K562 (cell line): ENCODE results near the gene PTPN14. TPM values are rescaled to one million over a fixed set of nuclear protein-coding genes. Genes with fewer than 3 reads are reported as not detected.

Source experiments
- ATAC-seq: fragments of 200-7000 bp; cut with Tn5 transposase; 3 replicates; pipeline ENCODE4 v1.9.1; 2020; ENCODE audit warnings: moderate library complexity
- BruUV-seq: library from RNA; stranded (reverse); fragments of 400-500 nt; replicated peaks from 2 replicates; lab custom pipeline; 2021; lab: Mats Ljungman, UMichigan
- CTCF ChIA-PET: fragments of 300-600 bp; formaldehyde crosslinking; extraction: SDS; loops from one replicate; lab custom pipeline; 2021; ENCODE audit warnings: low intra/inter-chr PET ratio; lab: Yijun Ruan, JAX
- POLR2A ChIA-PET: fragments of 300-600, 350-650 bp; sonication (Branson Sonifier 250); formaldehyde crosslinking; extraction: SDS; loops from one replicate; lab custom pipeline; 2021; ENCODE audit warnings: antibody characterized with exemption, inconsistent platforms; lab: Yijun Ruan, JAX
- DNase-seq, 4 experiments: peaks; one replicate each; pipeline versions ENCODE4 v3.0.0 to v3.0.0-alpha.2; 2011 to 2018; ENCODE audit warnings: low spot score in 3 of 4, mixed read lengths in 3 of 4; ENCODE audit errors: extremely low read depth in 1 of 4
- FAIRE-seq: peaks from 2 replicates; lab custom pipeline; 2011; peaks lifted over from hg19 to GRCh38; lab: Jason Lieb, UNC
- H2AFZ ChIP-seq: 2 replicates; pipeline ENCODE4 v1.6.0; 2011; ENCODE audit warnings: low read depth, low read length, control low read depth, inconsistent platforms
- H3K27ac ChIP-seq: fragments of 200-600 bp; 3 replicates; pipeline ENCODE4 v1.8.0; 2011; ENCODE audit warnings: low read depth, mild to moderate bottlenecking, control low read depth, inconsistent platforms, low read length, moderate library complexity, mixed read lengths; ENCODE audit errors: extremely low read depth
- H3K27me3 ChIP-seq, 2 experiments: fragments of 300-600 bp in 1 of 2; 2 replicates in 1 of 2; 3 replicates in 1 of 2; pipeline versions ENCODE4 v1.6.0 to v1.8.0; 2011; ENCODE audit warnings: inconsistent platforms in 2 of 2, low read length in 2 of 2, mild to moderate bottlenecking in 1 of 2, mixed read lengths in 1 of 2, moderate library complexity in 1 of 2; ENCODE audit not compliant: control insufficient read depth in 2 of 2, insufficient read depth in 2 of 2
- H3K36me3 ChIP-seq: fragments of 300-600 bp; 3 replicates; pipeline ENCODE4 v1.8.0; 2011; ENCODE audit warnings: mild to moderate bottlenecking, low read length, inconsistent platforms; ENCODE audit not compliant: control insufficient read depth, insufficient read depth
- H3K4me1 ChIP-seq, 2 experiments: fragments of 200-600 bp in 1 of 2; replicated peaks in 1 of 2; 2 replicates in 1 of 2; 3 replicates in 1 of 2; pipeline versions ENCODE4 v1.5.1 to v1.8.0; 2011; ENCODE audit warnings: inconsistent platforms in 2 of 2, low read length in 2 of 2, mild to moderate bottlenecking in 1 of 2, mixed read lengths in 1 of 2, moderate library complexity in 1 of 2; ENCODE audit not compliant: control insufficient read depth in 2 of 2, insufficient read depth in 2 of 2
- H3K4me2 ChIP-seq: 2 replicates; pipeline ENCODE4 v1.6.1; 2011; ENCODE audit warnings: low read length, control low read depth, inconsistent platforms, mixed read lengths; ENCODE audit not compliant: insufficient read depth
- H3K4me3 ChIP-seq: fragments of 200-600 bp; sonication (generic), shearing (Covaris generic); 2 replicates; pipeline ENCODE4 v1.5.1; 2016; ENCODE audit warnings: control low read depth, inconsistent platforms
- H3K79me2 ChIP-seq: fragments of 200-600 bp; 3 replicates; pipeline ENCODE4 v1.8.0; 2011; ENCODE audit warnings: low read length, inconsistent platforms; ENCODE audit not compliant: control insufficient read depth, insufficient read depth
- H3K9ac ChIP-seq, 2 experiments: 2 replicates each; pipeline versions ENCODE4 v1.6.0 to v1.6.1; 2011; ENCODE audit warnings: low read depth in 2 of 2, low read length in 2 of 2, control low read depth in 1 of 2, inconsistent platforms in 1 of 2, mild to moderate bottlenecking in 1 of 2, mixed read lengths in 1 of 2; ENCODE audit not compliant: insufficient read depth in 1 of 2
- H3K9me1 ChIP-seq: one replicate; pipeline ENCODE4 v1.6.0; 2011; ENCODE audit warnings: inconsistent platforms, mild to moderate bottlenecking, low read length, moderate library complexity; ENCODE audit not compliant: control insufficient read depth, insufficient read depth
- H3K9me3 ChIP-seq: replicated peaks from 2 replicates; pipeline ENCODE4 v1.5.1; 2011; ENCODE audit warnings: low read depth, low read length, inconsistent platforms; ENCODE audit not compliant: control insufficient read depth, insufficient read depth
- H4K20me1 ChIP-seq: replicated peaks from 2 replicates; pipeline ENCODE4 v1.6.1; 2011; ENCODE audit warnings: low read length, inconsistent platforms, mixed read lengths; ENCODE audit not compliant: control insufficient read depth, insufficient read depth
- C11orf30 ChIP-seq: fragments of 450-650 bp; IDR thresholded peaks from 2 replicates; pipeline ENCODE4 v1.6.1; 2016; ENCODE audit warnings: low read depth, mild to moderate bottlenecking
- DACH1 ChIP-seq: fragments of 450-650 bp; IDR thresholded peaks from 2 replicates; pipeline ENCODE4 v1.6.1; 2018; ENCODE audit not compliant: partially characterized antibody
- ESRRB ChIP-seq: fragments of 250-450 bp; sonication (Bioruptor Pico); IDR thresholded peaks from 2 replicates; pipeline ENCODE4 v1.5.0; 2020; ENCODE audit warnings: mild to moderate bottlenecking, moderate library complexity, borderline replicate concordance
- EZH2 ChIP-seq: IDR thresholded peaks from 2 replicates; pipeline ENCODE4 v1.6.1; 2012; ENCODE audit warnings: low read depth, mild to moderate bottlenecking, inconsistent platforms, low read length, borderline replicate concordance
- FOXP1 ChIP-seq: sonication (generic); formaldehyde crosslinking; IDR thresholded peaks from 2 replicates; pipeline ENCODE4 v1.8.0; 2022; ENCODE audit warnings: mild to moderate bottlenecking, missing genetic modification reagents
- LARP7 ChIP-seq: fragments of 450-650 bp; IDR thresholded peaks from 2 replicates; pipeline ENCODE4 v1.6.1; 2016
- NUFIP1 ChIP-seq: fragments of 450-650 bp; IDR thresholded peaks from 2 replicates; pipeline ENCODE4 v1.6.1; 2018; ENCODE audit not compliant: partially characterized antibody
- ZEB2 ChIP-seq: fragments of 450-650 bp; IDR thresholded peaks from 2 replicates; pipeline ENCODE4 v1.6.1; 2016
- ZNF24 ChIP-seq: fragments of 450-650 bp; IDR thresholded peaks from 2 replicates; pipeline ENCODE4 v1.6.1; 2016
- ZNF316 ChIP-seq: fragments of 450-650 bp; IDR thresholded peaks from 2 replicates; pipeline ENCODE4 v1.6.1; 2016
- ZNF444 ChIP-seq: fragments of 250-450 bp; sonication (Bioruptor Pico); IDR thresholded peaks from 2 replicates; pipeline ENCODE4 v1.4.0; 2020; ENCODE audit warnings: mild to moderate bottlenecking, moderate library complexity
- ZNF584 ChIP-seq: fragments of 200-800 bp; sonication (Bioruptor generic); IDR thresholded peaks from 2 replicates; pipeline ENCODE4 v1.6.1; 2016; ENCODE audit warnings: low read depth, mild to moderate bottlenecking, missing genetic modification characterization, missing compliant biosample characterization
- WGBS: fragments of 100-300 bp; shearing (Covaris generic); methylation state at CpG from one replicate; pipeline ENCODE4 v1.1.6; 2016; ENCODE audit warnings: low coverage, mixed read lengths; ENCODE audit not compliant: insufficient coverage; ENCODE audit errors: missing lambda C conversion rate; 5-methylcytosine and 5-hydroxymethylcytosine counted together
- in situ Hi-C: fragments of 300-500 bp; cut with MboI; formaldehyde crosslinking; loops from 4 replicates; pipeline ENCODE4 v1.15.0; 2018; ENCODE audit warnings: inconsistent platforms, mixed read lengths
- intact Hi-C: fragments of 100-400 bp; cut with micrococcal nuclease; formaldehyde crosslinking; loops from 2 replicates; pipeline ENCODE4 v1.14.2; 2022
- polyA plus RNA-seq, 8 experiments: library from polyadenylated mRNA; depleted of rRNA in 4 of 8; stranded (reverse) in 5 of 8; unstranded in 3 of 8; fragments of >200 nt; fragmentation: Nextera tagmentation in 2 of 8; fragmentation: Illumina TruSeq in 1 of 8; extraction: Ambion mirVana in 2 of 8; extraction: Trizol in 1 of 8; gene quantifications; 2 replicates each; pipeline versions ENCODE4 v1.2.1 to v1.2.3, GENCODE V29; 2011 to 2014; ENCODE audit warnings: inconsistent platforms in 1 of 8, missing spikeins in 1 of 8
- total RNA-seq, 7 experiments: library from RNA; depleted of rRNA in 6 of 7; stranded (reverse); fragments of >200 nt in 6 of 7; fragmentation: Illumina TruSeq in 2 of 7; extraction: Trizol in 2 of 7; gene quantifications; 2 replicates each; pipeline versions ENCODE4 v1.2.1 to v1.2.3, GENCODE V29; 2011 to 2021; ENCODE audit warnings: low replicate concordance in 1 of 7

Gene PTPN14
- total and polyA plus RNA-seq, 9 of the 15 experiments (the other 6 are each of a cell fraction or from before 2014, with no cell fraction given) = 0.01 to 0.29 (median 0.04) TPM; not detected in 6

- FAIRE-seq = peak; percentile 55
- no peaks in the 10 kb centered on the region for H3K9me3 ChIP-seq
- H3K4me3 ChIP-seq = no peak overlapping the region
- H3K79me2 ChIP-seq = no peaks in the 10 kb centered on the region
- no peak for ATAC-seq
- CTCF ChIA-PET = interaction anchor here (0.6 kb wide), 1 partner anchor 387 kb away, joined by 4 read pairs; no protein-coding TSS in a partner anchor
- no peaks in the 10 kb centered on the region for H3K9me1 ChIP-seq
- H3K9ac ChIP-seq = no peak overlapping the region
- intact Hi-C loops = loop anchor here (2.0 kb wide), 1 partner anchor 18 kb away; no protein-coding TSS in a partner anchor
- DNase-seq = no peak
- TF ChIP-seq DACH1 = no peak
- TF ChIP-seq ZEB2 = no peak
- no peak for TF ChIP-seq ZNF584 (CRISPR knock-in tag)
- TF ChIP-seq C11orf30 = 0 out of 2 replicates have a peak, but pooled peaks have one; percentile 20
- peak; percentile 40; the same call in 1 of the 2 replicates for TF ChIP-seq ZNF316
- TF ChIP-seq LARP7 = no peak
- no peak for TF ChIP-seq ZNF444 (CRISPR knock-in tag)
- peak; percentile 74; the same call in 1 of the 2 replicates for TF ChIP-seq ZNF24
- no peak for TF ChIP-seq FOXP1 (CRISPR knock-in tag)
- TF ChIP-seq EZH2 = no peak
- no peak for TF ChIP-seq ESRRB (CRISPR knock-in tag)
- TF ChIP-seq NUFIP1 = no peak
- TF ChIP-seq, all 486 proteins: peak for 3
- POLR2A ChIA-PET = no interaction called here
- WGBS = 76% methylated on average over 11 of the region's 11 CpGs
- Histone ChIP-seq H3K27ac (no peak overlapping the region), H3K4me2 (no peak overlapping the region), H3K36me3 (peaks cover 4% of the 10 kb centered on the region; the same call in 1 of the 3 replicates), H2AFZ (no peak overlapping the region), H3K27me3 (no peaks in the 10 kb centered on the region), H4K20me1 (0 out of 2 replicates have a peak, but pooled peaks cover 4% of the 10 kb centered on the region), H3K4me1 (no peaks in the 10 kb centered on the region)
- BruUV-seq = no TSS peak
- in situ Hi-C loops = no loop called here
Observed at GRCh38 chr1:214310777-214311690, 240.4 kb downstream of the PTPN14 start.
